HepG2 (cell line): Measurements from ENCODE around the gene HES6. TPM values are rescaled to one million over a fixed set of nuclear protein-coding genes. Genes with fewer than 3 reads are reported as not detected.

ENCODE experiments used
- ATF7 ChIP-seq, 2 experiments: fragments of 450-650 bp in 1 of 2; sonication (generic) in 1 of 2; formaldehyde crosslinking in 1 of 2; IDR thresholded peaks; 2 replicates each; pipeline versions ENCODE4 v1.4.0 to v1.6.1; 2016 to 2020; ENCODE audit warnings: antibody characterized with exemption in 1 of 2, mild to moderate bottlenecking in 1 of 2, missing genetic modification reagents in 1 of 2
- HDAC1 ChIP-seq: sonication (generic); formaldehyde crosslinking; IDR thresholded peaks from 2 replicates; pipeline ENCODE4 v1.5.1; 2020; ENCODE audit warnings: mild to moderate bottlenecking, missing genetic modification reagents
- NCOA5 ChIP-seq: sonication (generic); formaldehyde crosslinking; IDR thresholded peaks from 2 replicates; pipeline ENCODE4 v1.4.0; 2020; ENCODE audit warnings: missing genetic modification reagents
- PCBP1 ChIP-seq: fragments of 200-400 bp; formaldehyde crosslinking; IDR thresholded peaks from 2 replicates; pipeline ENCODE4 v1.6.1; 2017; ENCODE audit warnings: mild to moderate bottlenecking, low read depth, low read length, borderline replicate concordance
- RCOR2 ChIP-seq: IDR thresholded peaks from 2 replicates; pipeline ENCODE4 v1.6.1; 2016; ENCODE audit warnings: missing biosample characterization, missing genetic modification reagents
- SALL1 ChIP-seq: sonication (generic); formaldehyde crosslinking; IDR thresholded peaks from 2 replicates; pipeline ENCODE4 v1.8.0; 2022; ENCODE audit warnings: mild to moderate bottlenecking, missing genetic modification reagents
- SIN3B ChIP-seq: fragments of 150-350 bp; IDR thresholded peaks from 2 replicates; pipeline ENCODE4 v1.6.1; 2014; ENCODE audit warnings: low read length
- SIX4 ChIP-seq: sonication (generic); formaldehyde crosslinking; IDR thresholded peaks from 2 replicates; pipeline ENCODE4 v1.4.0; 2020; ENCODE audit warnings: missing genetic modification reagents
- SKIL ChIP-seq: sonication (generic); formaldehyde crosslinking; IDR thresholded peaks from 2 replicates; pipeline ENCODE4 v1.8.0; 2022; ENCODE audit warnings: missing genetic modification reagents, mild to moderate bottlenecking, moderate library complexity, borderline replicate concordance
- SPEN ChIP-seq: sonication (generic); formaldehyde crosslinking; IDR thresholded peaks from 2 replicates; pipeline ENCODE4 v1.5.1; 2020; ENCODE audit warnings: low read depth, mild to moderate bottlenecking, missing genetic modification reagents
- TAF15 ChIP-seq: fragments of 200-400 bp; formaldehyde crosslinking; IDR thresholded peaks from one replicate; pipeline ENCODE4 v1.6.1; 2018; ENCODE audit warnings: mild to moderate bottlenecking, low read depth, low read length; ENCODE audit not compliant: poor library complexity, severe bottlenecking
- THRA ChIP-seq: sonication (generic); formaldehyde crosslinking; IDR thresholded peaks from 2 replicates; pipeline ENCODE4 v1.4.0; 2020; ENCODE audit warnings: missing genetic modification reagents, borderline replicate concordance
- ZBTB3 ChIP-seq: sonication (generic); formaldehyde crosslinking; IDR thresholded peaks from 2 replicates; pipeline ENCODE4 v1.4.0; 2020; ENCODE audit warnings: low read depth, mild to moderate bottlenecking, moderate library complexity, missing genetic modification reagents, borderline replicate concordance
- ZBTB37 ChIP-seq: sonication (generic); formaldehyde crosslinking; IDR thresholded peaks from 2 replicates; pipeline ENCODE4 v1.4.0; 2020; ENCODE audit warnings: mild to moderate bottlenecking, missing genetic modification reagents
- ZFP36 ChIP-seq: fragments of 150-350 bp; IDR thresholded peaks from 2 replicates; pipeline ENCODE4 v1.6.1; 2018; ENCODE audit warnings: borderline replicate concordance, low read length, low read depth; ENCODE audit not compliant: partially characterized antibody
- ZNF121 ChIP-seq: sonication (generic); formaldehyde crosslinking; IDR thresholded peaks from 2 replicates; pipeline ENCODE4 v1.5.0; 2020; ENCODE audit warnings: mild to moderate bottlenecking, missing genetic modification reagents
- ZNF205 ChIP-seq: IDR thresholded peaks from 2 replicates; pipeline ENCODE4 v1.6.1; 2018; ENCODE audit warnings: missing biosample characterization, missing genetic modification reagents
- ZNF296 ChIP-seq: sonication (generic); formaldehyde crosslinking; conservative IDR thresholded peaks from 2 replicates; pipeline ENCODE4 v1.5.0; 2020; ENCODE audit warnings: mild to moderate bottlenecking, missing genetic modification reagents
- ZNF33A ChIP-seq: sonication (generic); formaldehyde crosslinking; IDR thresholded peaks from 2 replicates; pipeline ENCODE4 v1.5.1; 2020; ENCODE audit warnings: missing genetic modification reagents, mild to moderate bottlenecking, moderate library complexity, borderline replicate concordance
- ZNF350 ChIP-seq: sonication (generic); formaldehyde crosslinking; IDR thresholded peaks from 2 replicates; pipeline ENCODE4 v1.4.0; 2020; ENCODE audit warnings: mild to moderate bottlenecking, low read depth, missing genetic modification reagents, borderline replicate concordance
- polyA plus RNA-seq, 8 experiments: library from polyadenylated mRNA; depleted of rRNA in 3 of 8; stranded (reverse) in 7 of 8; unstranded in 1 of 8; fragments of >200 nt; fragmentation: Illumina TruSeq in 4 of 8; extraction: Trizol in 4 of 8; gene quantifications; 2 replicates each; pipeline versions ENCODE4 v1.2.1 to v1.2.3, GENCODE V29; 2011 to 2016; ENCODE audit warnings: low read depth in 4 of 8, missing spikeins in 1 of 8, mixed read lengths in 1 of 8; ENCODE audit not compliant: insufficient read depth in 1 of 8
- total RNA-seq, 5 experiments: library from RNA; depleted of rRNA; stranded (reverse); fragments of >200 nt; fragmentation: Illumina TruSeq; extraction: Trizol; gene quantifications; 2 replicates each; pipeline ENCODE4 v1.2.3, GENCODE V29; 2016; ENCODE audit warnings: low read depth in 1 of 5
- TF ChIP-seq, protein P1 (sequence below): sonication (generic); formaldehyde crosslinking; IDR thresholded peaks from 2 replicates; pipeline ENCODE4 v1.5.0; 2020; ENCODE audit warnings: missing genetic modification reagents
- TF ChIP-seq, protein P2 (sequence below): sonication (generic); IDR thresholded peaks from 2 replicates; pipeline ENCODE4 v1.6.1; 2016; ENCODE audit warnings: low read depth, borderline replicate concordance

The HES6 gene
- total and polyA plus RNA-seq, 2 of the 13 experiments (the other 11 are each of a cell fraction or from before 2014, with no cell fraction given) = 19.5 to 82.8 TPM

GRCh38 chr2:238239863-238240756, at the start of gene HES6 (continued):
- TF ChIP-seq ZNF121 (CRISPR knock-in tag) (0 out of 2 replicates have a peak, but pooled peaks have one; percentile 29), SIX4 (CRISPR knock-in tag) (no peak; the same call in 1 of the 2 replicates), SKIL (no peak), ZFP36 (no peak), ATF7 (IDR thresholded peaks at IDR 0.05) (no peak), ATF7 (CRISPR knock-in tag; IDR thresholded peaks at IDR 0.05) (no peak), ZNF296 (CRISPR knock-in tag) (0 out of 2 replicates have a peak, but pooled peaks have one; percentile 28), ZNF33A (no peak), SPEN (no peak), SALL1 (CRISPR knock-in tag) (peak; percentile 53; the same call in 1 of the 2 replicates), HDAC1 (CRISPR knock-in tag) (no peak), RCOR2 (CRISPR knock-in tag) (no peak), NCOA5 (CRISPR knock-in tag) (no peak), SIN3B (no peak), THRA (no peak), ZNF350 (CRISPR knock-in tag) (no peak), PCBP1 (no peak), ZBTB37 (CRISPR knock-in tag) (no peak), ZBTB3 (CRISPR knock-in tag) (no peak), TAF15 (no peak), ZNF205 (CRISPR knock-in tag) (no peak)
- TF ChIP-seq, protein P1, sequence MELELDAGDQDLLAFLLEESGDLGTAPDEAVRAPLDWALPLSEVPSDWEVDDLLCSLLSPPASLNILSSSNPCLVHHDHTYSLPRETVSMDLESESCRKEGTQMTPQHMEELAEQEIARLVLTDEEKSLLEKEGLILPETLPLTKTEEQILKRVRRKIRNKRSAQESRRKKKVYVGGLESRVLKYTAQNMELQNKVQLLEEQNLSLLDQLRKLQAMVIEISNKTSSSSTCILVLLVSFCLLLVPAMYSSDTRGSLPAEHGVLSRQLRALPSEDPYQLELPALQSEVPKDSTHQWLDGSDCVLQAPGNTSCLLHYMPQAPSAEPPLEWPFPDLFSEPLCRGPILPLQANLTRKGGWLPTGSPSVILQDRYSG (CRISPR knock-in tag) = no peak
- TF ChIP-seq, protein P2, sequence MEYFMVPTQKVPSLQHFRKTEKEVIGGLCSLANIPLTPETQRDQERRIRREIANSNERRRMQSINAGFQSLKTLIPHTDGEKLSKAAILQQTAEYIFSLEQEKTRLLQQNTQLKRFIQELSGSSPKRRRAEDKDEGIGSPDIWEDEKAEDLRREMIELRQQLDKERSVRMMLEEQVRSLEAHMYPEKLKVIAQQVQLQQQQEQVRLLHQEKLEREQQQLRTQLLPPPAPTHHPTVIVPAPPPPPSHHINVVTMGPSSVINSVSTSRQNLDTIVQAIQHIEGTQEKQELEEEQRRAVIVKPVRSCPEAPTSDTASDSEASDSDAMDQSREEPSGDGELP = peak; percentile 51; the same call in 1 of the 2 replicates
